GM21737 (cell line): ENCODE measurements around the gene EME2.
"Not testable (repeated sequence)": the region's sequence is repeated elsewhere in the genome, so short reads cannot be mapped to it uniquely, and the experiment has no call there.

Experiments
- ATAC-seq: cut with Tn5 transposase; IDR thresholded peaks from one replicate; pipeline ENCODE4 v1.9.1; 2021; ENCODE audit warnings: mild to moderate bottlenecking, moderate library complexity; ENCODE audit not compliant: unreplicated experiment

EME2 gene

GRCh38 chr16:1790261-1790610 lies 17.6 kb downstream of the EME2 start:
- ATAC-seq: no peak

GRCh38 chr16:1790611-1791255 lies 18.1 kb downstream of the EME2 start:
- no peak for ATAC-seq

DNA sequence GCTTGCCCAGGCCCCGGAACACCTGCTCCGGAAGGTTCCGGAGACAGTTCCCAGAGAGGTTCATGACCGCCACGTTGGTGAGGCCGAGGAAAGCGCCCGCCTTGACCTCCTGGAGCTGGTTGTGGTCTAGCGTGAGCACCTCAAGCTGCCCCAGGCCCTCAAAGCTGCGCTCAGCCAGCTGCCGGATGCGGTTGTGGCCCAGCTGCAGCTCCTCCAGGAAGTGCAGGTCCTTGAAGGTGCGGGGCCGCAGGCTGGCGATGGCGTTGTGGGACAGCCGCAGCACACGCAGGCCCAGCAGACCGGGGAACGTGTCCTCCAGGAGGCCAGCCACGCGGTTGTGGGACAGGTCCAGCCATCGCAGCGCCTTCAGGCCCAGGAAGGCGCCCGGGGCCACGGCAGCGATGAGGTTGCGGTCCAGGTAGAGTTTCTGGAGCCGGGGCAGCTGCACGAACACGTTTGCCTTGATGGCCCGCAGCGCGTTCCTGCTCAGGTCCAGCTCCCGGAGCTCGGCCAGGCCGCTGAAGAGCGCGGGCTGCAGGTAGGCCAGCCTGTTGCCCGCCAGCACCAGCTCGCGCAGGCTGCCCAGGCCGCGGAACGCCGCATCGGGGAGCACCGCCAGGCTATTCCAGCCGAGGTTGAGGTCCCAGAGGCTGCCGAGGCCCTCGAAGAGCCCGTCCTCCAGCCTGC lies 18.8 kb downstream of the EME2 start:
- no peak for ATAC-seq

- ATAC-seq: no peak
These were observed 19.6 kb downstream of the EME2 start for GRCh38 chr16:1791943-1792812.

DNA sequence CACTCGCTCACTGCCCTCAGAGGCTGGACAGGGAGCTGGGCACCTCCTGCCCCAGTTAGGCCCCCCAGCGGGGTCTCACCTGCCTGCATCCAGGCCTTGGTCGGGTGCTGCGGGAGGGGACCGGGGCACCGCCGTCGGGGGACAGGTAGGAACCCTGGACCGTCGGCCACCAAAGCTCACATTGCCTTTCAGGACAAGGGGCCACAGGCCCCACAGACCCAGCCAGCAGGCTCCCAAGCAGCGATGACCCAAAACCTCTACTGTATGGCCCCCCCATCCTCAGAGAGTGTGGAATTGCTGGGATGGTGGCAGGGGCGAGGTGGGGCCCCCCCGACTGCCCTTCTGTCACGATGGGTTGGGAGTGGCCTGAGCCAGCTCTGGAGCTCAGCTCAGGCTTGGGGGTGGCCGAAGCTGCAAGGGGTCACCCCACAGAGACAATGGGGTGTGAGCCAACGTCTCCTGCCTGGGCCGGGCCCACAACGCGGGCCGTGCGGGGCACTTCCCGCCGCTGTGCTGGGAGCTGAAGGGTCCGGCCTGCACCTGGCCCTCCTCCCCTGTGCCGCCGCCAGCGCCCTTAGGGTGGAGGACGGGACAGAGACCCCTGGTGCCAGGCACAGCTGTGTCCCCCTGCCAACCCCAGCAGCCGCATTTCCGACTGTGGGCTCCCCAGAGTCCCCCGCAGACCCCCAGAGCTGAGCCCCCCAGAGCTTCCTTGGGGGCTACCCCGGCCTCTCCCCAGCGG lies 20.4 kb downstream of the EME2 start:
- no peak for ATAC-seq

- ATAC-seq: no peak
These were observed 21.1 kb downstream of the EME2 start, which contains the start of gene IGFALS for GRCh38 chr16:1793578-1794220. Gene IGFALS, minus strand, starts transcription at chr16:1793705. Its CDS starts 53 bp downstream, at chr16:1793652.

- ATAC-seq: no peak
These were observed 21.7 kb downstream of the EME2 start for GRCh38 chr16:1794221-1794871.

GRCh38 chr16:1794908-1795666 lies 22.5 kb downstream of the EME2 start:
- no peak for ATAC-seq

GRCh38 chr16:1799263-1799662 lies 26.7 kb downstream of the EME2 start:
- ATAC-seq: not testable (repeated sequence)

DNA sequence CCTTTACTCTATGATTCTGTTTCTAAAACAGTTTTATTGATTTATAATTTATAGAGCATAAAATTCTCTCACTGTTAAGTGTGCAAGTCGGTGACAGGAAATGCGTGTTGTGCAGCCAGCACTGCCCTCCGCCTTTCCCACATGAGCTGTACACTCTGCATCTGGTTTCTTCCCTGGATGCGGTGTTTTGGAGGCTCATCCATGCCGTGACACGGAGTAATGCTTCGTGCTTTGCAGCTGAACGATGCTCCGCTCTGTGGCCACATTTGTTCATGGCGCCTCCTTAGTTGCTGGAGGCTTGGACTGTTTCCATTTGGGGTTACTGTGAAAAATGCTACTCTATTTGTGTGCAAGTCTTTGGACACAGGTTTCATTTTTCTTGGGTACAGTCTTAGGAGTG lies 28.1 kb downstream of the EME2 start:
- no peak for ATAC-seq

GRCh38 chr16:1807626-1808025 lies 35.0 kb downstream of the EME2 start:
- ATAC-seq: no peak

GRCh38 chr16:1808691-1809090 lies 36.1 kb downstream of the EME2 start:
- ATAC-seq: no peak

GRCh38 chr16:1809281-1809801 lies 36.7 kb downstream of the EME2 start:
- ATAC-seq: no peak

GRCh38 chr16:1810106-1810505 lies 37.5 kb downstream of the EME2 start:
- ATAC-seq: no peak

GRCh38 chr16:1810536-1810935 lies 37.9 kb downstream of the EME2 start:
- no peak for ATAC-seq

GRCh38 chr16:1812732-1813163 lies 40.1 kb downstream of the EME2 start:
- ATAC-seq: no peak

GRCh38 chr16:1815461-1815860 lies 42.9 kb downstream of the EME2 start:
- no peak for ATAC-seq

DNA sequence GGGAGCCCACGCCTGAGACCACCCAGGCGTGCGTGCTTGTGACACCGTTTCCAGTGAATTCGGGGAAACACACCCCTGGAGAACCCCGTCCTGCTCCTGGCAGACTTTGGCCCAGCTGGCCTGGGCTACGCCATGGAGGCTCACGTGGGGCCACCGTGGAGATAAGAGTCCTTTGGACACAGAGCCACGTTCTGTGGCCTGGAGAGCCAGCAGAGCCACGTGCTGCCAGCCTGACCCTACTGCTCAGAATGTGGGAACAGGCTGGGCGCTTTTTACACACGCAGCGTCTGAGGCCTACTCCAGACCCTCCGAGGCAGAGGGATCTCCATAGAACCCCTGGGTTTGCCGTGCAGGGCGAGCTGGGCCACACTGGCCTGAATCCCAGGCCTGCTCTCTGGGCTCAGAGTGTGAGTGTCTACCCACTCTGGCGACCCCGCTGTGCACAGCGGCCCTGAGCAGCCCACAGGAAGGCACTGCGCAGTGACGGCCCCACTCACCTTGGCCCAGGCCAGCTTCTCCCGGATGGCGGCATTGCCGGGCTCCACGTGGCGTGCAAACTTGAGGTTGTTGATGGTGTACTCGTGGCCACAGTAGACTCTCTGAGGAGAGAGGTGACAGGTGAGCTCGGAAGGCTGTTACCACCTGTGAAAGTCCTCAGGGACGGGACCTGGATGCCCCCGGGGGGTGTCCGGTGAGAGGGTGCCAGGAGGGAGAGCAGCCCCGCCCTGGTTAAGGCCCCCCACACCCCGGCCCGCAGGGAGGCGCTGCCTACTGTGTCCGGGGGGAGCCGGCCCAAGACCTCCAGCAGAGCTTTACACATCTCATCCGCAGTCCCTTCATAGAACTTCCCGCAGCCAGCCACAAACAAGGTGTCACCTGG lies 44.0 kb downstream of the EME2 start:
- no peak for ATAC-seq
